HG03103 (cell line): ENCODE data around the gene TSFM.

Source experiments
- ATAC-seq: cut with Tn5 transposase; IDR thresholded peaks from one replicate; pipeline ENCODE4 v1.9.1; 2021; ENCODE audit warnings: low read depth; ENCODE audit not compliant: unreplicated experiment

The TSFM gene

DNA sequence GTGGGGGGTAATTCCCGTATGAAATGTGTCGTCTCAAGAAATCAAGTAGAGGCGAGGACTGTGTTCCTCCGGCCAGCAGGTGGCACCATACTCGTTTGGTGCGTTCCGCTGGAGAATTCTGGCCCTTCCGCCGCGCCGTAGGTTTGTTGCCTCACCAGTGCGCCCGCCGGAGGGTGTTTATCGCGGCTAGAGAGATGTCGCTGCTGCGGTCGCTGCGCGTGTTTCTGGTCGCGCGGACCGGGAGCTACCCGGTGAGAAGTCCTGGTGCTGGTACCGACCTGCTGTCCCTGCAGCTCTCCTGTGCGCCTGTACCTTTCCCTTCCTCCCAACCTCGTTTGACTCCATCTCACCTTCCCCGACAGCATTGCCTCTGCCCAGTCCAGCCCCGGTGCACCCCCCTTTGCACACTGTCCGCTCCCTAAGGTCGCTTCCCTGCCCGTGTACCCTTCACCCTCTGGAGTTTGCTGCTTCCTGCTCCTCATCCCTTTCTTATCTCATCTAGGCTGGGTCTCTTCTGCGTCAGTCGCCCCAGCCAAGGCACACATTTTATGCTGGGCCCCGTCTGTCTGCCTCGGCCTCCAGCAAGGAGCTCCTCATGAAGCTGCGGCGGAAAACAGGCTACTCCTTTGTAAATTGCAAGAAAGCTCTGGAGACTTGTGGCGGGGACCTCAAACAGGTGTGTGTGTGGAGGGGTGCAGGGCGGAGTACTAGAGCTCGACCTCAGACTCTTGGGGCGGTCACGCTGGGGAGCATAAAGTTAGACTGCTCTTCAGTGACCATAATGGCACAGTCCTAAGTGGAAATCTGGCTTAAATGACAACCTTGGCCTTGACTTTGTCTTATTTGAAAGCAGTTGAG lies at the start of gene TSFM:
TSFM (plus strand) TSS at position 180 of the 858 bp plus-strand sequence; CDS start at position 195, 15 bp downstream.
- ATAC-seq: peak; percentile 86

DNA sequence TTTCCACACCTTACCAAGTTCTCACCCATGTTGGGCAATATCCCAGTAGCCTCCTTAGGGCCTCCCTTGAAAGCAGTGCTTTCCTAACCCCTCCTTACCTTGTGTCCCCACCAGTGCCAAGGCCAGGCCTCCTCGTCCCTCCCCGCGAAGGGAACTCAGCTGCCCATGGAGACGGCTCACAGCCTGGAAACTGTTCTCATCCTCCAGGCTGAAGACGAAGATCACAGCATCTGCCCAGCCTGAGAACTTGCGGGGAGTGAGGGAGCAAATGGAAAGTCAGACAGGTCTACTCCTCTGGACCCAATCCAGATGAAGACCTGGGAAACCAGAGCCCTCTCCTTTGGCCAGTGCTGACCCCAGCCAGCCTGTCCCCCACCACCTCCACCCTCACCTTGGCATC lies 48.7 kb upstream of the TSFM start:
- no peak for ATAC-seq

DNA sequence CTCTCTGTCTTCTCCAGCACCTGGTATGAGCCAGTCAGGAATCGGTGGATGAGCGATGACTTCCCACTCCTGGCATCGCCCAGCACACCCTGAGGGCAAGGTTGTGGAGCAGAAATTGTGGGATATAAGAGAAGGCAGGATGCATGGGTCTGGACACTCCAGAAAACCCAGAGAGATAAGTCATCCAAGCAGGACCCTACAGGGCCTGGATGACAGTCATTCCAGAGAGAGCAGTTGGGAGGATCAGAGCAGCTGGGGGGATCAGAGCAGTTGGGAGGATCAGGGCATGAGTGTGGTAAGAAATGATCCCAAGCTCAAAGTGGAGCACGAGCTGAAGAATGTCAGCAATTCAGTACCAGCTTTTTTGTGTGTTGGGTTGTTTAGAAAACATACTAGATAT lies 48.0 kb upstream of the TSFM start:
- ATAC-seq: no peak

DNA sequence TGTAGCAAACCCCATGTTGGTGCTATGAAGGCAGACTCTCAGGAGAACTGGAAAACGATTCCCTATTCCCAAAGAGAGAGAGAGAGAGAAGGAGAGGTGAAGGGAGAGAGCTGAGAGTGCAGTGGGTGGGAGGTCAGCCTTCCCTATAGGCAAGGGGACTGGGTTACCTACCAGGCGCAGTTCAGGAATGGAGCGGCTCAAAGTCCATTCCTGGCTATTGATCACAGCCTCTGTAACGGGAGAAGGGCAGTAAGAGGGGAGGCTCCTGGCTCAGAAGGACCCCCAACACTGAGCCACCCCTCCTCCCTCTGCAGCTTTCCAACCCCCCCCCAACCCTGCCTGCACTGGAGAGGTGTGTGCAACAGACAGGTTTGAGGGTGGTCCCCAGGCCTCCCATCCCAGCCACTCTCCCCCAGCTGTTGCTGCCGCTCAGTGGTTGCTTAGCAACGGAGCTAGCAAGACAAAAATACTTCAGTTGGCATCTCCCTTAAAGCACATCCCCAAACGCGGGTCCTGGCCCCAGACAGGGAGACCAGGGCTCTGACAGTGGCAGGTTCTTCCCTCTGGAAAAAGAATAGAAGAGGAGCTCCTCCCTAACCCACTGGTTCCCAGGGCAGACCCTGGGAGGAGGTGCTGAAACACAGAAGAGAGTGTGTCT lies 47.3 kb upstream of the TSFM start:
- no peak for ATAC-seq

DNA sequence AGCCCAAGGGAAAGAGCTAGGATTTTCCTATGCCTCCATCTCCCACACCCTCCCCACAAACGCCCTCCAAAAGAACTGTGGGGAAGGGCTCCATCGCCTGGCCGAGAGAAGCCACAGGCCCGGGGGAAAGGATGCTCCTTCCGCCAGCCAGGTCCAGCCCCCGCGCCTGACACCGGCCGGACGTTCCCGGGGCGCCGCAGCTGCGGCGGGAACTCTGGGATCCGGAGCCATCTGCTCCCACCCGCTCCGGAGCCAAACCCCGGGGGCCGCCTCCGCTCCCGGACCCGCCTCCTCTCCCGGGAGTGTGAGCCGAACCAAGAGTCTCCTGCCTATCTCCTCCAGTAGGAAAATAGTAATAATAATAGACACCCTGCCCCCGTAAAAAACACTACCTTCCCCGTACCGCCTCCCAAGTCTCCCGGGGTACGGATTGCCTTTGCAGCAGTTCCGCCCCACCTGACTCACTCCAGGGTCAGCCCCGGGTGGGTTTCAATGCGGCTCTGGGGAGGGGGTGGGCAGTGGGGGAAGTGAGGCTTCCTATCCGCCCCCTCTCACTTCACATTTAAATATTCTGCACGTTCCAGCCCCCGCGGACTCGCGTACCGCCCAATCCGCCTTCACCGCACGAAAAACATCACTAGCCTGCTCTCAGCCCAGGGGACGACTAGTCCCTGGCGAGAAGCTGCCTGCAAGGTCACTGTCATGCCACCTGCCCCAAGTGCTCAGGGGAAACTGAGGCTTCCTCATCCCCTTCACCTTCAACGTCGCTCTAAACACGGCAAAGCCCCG lies 46.4 kb upstream of the TSFM start:
- no peak for ATAC-seq

DNA sequence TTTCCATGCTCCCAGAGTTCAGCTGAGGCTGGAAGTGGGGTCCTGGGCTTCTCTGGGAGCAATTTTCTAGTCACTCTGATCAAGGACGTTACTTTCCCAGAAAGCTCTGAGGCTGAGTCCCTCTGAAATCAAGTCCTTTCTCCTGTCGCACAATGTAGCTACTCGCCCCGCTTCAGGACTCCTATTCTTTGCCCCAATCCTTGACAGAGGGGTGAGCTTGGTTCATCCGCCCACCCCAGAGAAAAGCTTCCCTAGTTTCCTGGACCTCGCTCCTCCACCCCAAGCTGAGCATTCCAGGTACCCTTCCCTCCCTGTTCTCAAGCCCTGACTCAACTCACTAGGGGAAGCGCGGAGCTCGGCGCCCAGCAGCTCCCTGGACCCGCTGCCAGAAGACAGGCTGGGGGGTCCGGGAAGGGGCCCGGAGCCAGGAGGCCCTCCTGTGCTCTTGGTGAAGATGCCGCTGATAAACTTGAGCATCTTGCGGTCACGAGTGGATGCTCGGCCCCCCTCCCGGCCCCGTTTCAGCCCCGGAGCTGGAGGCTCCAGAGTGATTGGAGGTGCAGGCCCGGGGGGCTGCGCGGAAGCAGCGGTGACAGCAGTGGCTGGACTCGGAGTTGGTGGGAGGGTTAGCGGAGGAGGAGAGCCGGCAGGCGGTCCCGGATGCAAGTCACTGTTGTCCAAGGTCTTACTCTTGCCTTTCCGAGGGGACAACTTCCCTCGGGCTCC lies 45.7 kb upstream of the TSFM start:
- ATAC-seq: no peak

DNA sequence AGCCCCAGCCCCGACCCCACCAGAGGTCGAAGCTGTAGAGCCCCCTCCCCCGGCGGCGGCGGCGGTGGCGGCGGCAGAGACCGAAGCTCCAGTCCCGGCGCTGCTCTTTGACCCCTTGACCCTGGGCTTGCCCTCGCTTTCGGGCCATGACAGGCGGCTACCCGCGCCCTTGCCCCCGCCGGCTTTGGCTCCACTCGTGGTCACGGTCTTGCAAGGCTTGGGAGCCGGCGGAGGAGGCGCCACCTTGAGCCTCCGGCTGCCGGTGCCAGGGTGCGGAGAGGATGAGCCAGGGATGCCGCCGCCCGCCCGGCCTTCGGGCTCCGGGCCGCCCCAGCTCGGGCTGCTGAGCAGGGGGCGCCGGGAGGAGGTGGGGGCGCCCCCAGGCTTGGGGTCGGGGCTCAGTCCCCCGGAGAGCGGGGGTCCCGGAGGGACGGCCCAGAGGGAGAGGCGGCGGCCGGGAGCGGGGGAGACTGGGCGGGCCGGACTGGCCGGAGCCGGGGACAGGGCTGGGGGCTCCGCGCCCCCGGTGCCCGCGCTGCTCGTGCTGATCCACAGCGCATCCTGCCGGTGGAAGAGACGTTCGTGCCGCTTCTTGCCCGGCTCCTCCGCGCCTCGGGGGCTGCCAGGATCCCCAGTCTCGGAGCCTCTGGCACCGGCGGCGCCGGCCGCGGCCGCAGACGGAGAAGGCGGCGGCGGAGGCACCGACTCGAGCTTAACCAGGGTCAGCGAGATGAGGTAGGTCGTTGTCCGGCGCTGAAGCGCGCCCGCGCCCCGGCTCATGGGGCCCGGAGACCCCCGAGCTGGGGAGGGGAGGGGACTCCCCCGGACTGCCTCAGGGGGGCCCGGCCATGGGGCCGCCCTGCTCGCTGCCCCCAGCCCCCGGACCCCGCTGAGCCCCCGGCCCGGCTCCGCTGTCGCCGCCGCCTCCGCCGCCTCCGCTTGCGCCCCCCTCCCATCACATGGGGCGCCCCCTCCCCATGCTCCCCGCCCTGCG lies 44.8 kb upstream of the TSFM start:
- ATAC-seq: no peak

DNA sequence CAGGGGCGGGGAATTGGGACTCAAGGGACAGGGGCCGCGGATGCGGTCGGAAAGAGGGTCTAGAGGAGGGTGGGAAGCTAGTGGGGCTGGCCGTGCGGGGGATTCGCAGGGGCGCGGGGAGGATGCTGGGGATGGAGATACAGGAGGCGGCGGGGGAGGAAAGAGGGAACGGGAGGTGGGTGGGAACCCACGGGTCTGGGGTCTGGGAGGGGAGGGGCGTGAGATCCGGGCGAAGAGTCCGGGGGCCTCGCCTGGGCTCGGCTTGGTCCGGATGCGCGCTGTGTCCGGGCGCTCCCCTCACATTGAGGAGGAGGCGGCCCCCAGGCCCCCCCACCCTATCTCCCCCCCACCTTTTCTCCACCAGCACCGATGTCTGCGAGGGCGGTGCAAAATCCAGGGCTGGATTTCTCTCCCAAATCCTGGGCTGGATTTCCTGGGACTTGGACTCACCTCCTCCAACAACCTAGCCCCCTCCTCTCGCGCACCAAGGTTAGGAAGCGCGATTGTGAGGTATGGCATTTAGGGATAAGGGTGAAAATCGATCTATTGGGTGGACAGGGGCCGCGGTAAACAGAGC lies 43.8 kb upstream of the TSFM start, which contains the start of gene AGAP2:
AGAP2 (minus strand) TSS at position 82 of the 577 bp plus-strand sequence. CDS start 496 bp downstream, outside the sequence.
- ATAC-seq: no peak

DNA sequence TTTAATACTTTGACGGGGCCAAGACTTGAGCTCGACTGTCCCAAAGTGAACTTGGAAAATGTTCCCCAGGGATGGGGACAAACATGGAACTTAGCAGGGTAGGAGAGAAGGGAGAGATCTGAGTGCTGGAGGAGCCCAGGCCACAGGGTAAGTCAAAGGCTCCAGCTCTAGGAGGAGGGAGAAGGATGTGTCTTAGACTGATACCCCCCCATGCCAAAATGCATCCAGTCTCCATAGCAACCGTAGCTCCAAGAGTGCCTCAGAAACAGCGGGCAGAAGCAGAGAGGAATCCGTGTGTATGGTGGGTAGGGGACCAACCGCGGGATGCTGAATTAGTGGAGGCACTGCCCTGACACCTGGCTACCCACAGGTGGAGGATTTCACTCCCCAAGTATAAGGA lies 43.2 kb upstream of the TSFM start:
- ATAC-seq: no peak

DNA sequence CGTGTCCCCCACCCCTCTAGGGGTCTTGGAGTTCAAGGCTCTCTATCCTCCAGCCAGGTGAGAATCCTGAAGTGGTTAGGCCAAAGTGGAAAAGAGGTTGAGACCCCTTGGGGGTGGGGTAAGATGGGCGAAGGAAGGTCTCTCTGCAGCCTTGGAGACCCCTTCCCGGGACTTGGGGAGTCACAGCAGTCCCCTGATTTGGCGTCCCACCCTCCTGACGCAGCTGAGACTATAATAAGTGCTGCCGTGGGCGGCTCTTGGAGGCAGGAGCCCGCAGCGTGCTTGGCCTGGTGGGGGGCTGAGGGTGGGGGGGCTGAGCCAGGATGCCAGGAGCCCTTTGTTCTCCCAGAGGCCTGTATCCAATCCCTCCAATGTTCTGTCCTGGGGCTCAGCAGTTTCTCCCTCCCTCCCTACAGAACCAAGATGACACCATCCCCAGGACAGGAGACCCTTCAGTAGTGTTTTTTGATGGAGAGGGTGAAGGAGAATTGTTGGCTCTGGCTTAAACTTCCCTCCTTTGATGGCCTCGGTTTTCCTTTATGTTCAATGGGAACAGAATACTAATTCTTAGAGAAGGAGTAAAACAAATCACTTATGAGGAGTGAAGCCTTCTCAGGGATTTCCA lies 42.6 kb upstream of the TSFM start:
- ATAC-seq: no peak

DNA sequence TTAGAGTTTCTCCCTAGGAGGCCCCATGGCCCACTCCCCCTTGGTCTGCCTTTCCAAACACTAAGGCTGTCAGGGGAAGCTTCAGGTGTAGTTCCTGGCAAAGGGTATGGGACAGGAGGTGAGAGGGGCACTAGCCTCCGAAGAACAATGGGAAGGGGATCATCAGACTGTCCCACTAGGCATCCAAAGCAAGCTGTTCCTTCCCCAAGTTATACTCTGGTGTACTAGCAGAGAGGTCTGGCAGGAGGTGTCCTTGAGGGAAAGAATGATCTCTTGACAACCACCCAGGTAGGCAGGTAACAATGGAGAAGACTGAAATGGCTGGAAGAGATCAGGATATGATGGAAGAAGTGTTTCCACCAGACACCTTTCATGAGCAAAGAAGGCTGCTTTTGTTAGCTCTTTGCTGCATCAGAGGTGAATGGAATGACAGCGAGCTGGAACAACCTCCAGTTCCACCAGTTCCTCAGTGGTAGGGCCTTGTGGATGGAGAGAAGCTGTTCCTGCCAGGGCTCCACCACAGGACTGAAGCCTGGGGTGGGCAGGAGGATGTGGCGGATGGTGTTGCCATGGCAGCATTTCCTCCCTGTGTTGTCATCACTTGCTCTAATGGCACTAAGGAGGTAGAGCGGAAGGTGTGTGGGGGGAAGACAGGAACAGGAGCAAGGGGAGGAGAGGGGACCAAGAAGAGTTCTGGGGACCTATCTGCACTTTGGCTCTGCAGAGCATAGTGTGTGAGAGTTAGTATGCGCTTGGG lies 41.8 kb upstream of the TSFM start:
- peak; percentile 47 for ATAC-seq

DNA sequence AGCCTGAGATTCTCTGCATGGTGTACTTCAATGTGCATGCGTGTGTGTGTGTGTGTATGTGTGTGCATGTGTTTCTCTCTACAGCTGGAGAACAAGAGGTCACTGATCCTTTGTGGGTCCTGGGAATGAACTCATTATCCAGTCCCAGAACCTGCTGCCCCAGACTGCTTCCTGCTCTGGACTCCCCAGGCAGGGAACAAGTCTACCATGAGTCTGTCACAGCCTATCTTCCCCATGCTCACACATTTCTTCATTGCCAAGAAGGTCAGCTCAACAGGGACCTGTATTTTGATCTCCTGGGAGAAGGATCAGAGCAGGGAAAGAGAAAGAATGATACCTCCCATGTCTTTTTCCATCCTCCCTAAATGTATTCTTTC lies 41.2 kb upstream of the TSFM start:
- no peak for ATAC-seq

DNA sequence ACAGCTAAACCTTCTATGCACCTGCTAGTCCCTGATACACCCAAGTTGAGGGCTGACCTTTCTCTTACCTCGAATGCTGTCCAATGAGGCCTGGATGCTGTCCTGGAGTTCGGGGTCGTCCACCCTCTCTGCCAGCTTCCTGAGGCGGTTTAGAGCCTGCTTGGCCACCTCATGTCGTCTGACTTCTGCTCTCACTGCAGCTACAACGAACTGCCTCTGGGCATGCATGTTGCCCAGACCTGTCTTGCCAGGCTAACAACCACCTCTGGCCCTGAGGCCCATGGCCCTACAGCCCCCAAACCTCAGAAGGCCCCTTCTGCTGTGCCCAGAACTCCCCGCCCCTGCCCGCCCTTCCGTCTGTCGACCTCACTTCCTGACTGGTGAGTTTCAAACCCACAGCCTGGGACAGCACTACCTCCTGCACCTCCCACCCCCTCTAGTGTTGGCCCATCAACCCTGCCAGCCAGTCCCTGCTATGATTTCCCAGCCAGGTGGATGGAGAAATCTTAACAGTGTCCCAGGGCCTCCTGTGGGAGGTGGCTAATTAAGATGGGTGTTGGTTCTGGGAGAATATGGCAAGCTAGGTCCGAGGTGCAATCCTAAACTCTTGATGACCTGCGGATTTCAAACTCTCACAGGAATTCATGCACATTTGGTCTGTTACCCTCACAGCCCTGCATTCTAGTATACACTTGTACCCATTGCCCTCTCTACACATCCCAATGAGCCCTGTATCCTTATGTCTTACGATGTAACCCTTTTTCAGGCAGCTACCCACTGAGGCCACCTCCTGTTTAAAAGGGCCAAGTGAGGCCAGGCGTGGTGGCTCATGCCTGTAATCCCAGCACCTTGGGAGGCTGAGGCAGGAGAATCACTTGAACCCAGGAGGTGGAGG lies 40.5 kb upstream of the TSFM start:
- ATAC-seq: peak; percentile 53

DNA sequence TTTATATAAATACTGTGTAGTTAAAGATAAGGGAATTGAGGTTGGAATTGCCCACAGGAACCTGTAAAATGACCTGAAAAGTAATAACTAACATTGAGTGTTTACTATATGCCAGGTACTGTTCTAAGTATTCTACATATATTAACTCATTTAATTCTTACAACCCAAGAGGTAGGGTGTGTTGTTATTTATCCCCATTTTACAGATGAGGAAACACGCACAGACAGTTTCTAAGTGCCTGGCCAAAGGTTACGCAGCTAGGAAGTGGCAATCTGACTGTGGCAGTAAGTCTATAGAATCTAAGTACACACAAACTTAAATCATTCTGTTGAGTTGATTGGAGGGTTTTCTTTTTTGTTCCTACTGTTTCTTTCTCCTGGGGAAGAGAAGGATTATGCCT lies 38.8 kb upstream of the TSFM start:
- ATAC-seq: no peak

DNA sequence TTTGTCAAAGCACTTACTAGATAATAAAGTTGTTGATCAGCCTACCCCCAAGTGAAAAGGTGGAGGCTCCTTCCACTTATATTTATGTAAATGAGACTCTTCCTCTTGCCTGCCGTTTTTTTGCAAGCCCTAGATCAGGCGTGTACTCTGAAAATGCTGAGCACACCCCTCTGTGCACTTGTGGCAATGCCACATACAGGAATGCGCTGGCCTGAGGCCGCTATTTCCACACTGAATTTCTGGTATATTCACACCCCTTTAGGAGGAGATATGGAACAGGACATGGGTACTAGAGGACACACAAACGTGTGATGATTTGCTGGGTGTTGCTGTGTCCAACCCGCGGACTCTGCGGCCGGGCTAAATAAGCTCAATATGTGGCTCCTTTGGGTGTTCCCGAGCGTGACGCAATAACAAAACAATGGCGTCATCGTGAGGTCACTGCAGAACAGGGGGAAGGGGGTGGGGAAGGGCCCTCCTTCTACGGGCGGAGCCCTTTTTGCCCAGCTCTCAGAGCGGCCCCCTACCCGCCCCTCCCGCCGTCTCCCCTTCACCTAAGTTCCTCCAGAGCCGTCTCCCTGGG lies 38.3 kb upstream of the TSFM start:
- ATAC-seq: peak; percentile 27

DNA sequence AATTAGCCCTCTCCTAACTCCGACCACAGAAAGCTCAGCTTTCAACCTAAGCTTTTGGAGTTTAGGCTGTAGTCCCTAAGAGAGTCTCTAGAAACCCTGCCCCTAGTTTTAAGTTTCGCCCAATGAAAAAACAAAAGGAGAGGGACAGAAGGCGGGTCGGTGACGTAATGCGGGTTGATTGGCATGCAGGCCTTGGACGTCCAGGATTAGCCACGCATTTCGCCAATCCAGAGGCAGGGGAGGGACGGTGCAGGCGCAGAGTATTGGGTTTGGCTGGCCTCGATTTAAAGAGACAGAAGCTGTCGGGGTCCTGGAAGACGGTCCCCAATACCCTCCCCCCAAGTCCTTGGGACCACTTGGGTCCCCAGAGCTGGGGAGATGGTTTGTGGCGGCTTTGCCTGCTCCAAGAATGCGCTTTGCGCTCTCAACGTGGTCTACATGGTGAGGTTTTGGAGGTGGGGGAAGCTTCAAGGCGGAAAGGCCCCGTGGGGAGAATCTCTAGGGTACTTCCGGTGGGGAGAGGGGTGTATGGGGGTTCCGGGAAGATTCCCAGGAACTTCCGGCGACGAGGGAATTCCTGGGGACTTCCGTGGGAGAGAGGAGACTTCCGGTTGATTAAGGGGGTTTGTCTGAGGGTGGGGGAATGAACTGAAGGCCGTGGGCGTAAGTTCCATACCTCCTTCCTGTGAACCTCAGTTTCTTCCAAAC lies 37.7 kb upstream of the TSFM start, which contains the start of gene TSPAN31:
TSPAN31 (plus strand) TSS at position 263 of the 708 bp plus-strand sequence; CDS start at position 379, 116 bp downstream.
- ATAC-seq: peak; percentile 60
